HUES48 (cell line): ENCODE data around the gene AFAP1.

Source experiments
- H3K27ac ChIP-seq: one replicate; pipeline ENCODE4 v1.7.0; 2013; ENCODE audit warnings: low read depth, low read length, inconsistent platforms
- H3K27me3 ChIP-seq: 2 replicates; pipeline ENCODE4 v1.6.1; 2013; ENCODE audit warnings: mild to moderate bottlenecking, low read length; ENCODE audit not compliant: control insufficient read depth, insufficient read depth
- H3K36me3 ChIP-seq: 2 replicates; pipeline ENCODE4 v1.6.1; 2013; ENCODE audit warnings: low read length; ENCODE audit not compliant: control insufficient read depth, insufficient read depth
- H3K4me1 ChIP-seq: 2 replicates; pipeline ENCODE4 v1.6.1; 2013; ENCODE audit warnings: mild to moderate bottlenecking, low read length; ENCODE audit not compliant: control insufficient read depth, insufficient read depth
- H3K4me3 ChIP-seq: 2 replicates; pipeline ENCODE4 v1.5.1; 2013; ENCODE audit warnings: mild to moderate bottlenecking, low read depth, low read length
- H3K9ac ChIP-seq: 2 replicates; pipeline ENCODE4 v1.6.1; 2013; ENCODE audit warnings: mild to moderate bottlenecking, low read depth, low read length, moderate library complexity
- H3K9me3 ChIP-seq: 2 replicates; pipeline ENCODE4 v1.6.1; 2013; ENCODE audit warnings: low read length; ENCODE audit not compliant: control insufficient read depth, insufficient read depth

Gene AFAP1

DNA sequence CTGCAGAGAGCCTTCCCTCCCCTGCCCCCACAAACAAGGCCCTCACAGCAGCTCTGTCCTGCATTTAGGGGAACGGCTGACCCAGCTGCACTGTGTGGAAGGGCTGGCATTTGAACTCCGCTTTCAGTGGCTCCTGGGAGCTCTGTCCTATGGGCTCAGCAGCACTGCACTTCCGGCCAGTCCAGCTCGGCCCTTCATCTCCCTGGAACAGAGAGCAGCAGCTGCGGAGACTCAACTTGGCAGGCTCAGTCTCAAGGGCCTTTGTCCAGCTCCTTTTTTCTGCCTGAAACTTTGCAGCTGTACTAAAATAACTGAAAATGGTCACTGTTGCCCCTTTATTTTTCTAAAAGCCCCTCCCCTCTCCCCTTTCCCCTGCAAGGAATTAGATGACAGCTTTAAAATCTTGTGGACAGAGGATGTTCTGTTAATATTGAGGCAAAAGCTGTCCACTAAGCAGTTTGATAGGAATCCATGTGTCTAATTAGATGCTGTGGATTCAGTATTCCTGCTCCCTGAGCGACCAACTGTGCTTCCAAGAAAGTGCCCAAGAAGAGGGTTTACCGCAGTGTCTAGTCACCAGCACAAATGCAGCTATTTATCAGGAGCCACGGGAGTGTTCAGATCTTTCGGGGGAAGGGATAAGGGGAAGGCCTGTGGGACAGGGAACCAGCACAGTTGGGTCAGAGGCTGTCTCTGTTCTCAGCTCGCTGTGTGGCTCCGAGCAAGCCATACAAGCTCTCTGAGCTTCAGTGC lies 133.1 kb downstream of the AFAP1 start:
- H3K9ac ChIP-seq = no peak overlapping the region
- H3K9me3 ChIP-seq = no peaks in the 10 kb centered on the region
- peak overlapping the region; percentile 57 for H3K27ac ChIP-seq
- no peaks in the 10 kb centered on the region; the same call in 1 of the 2 replicates for H3K36me3 ChIP-seq
- no peak overlapping the region for H3K4me3 ChIP-seq
- H3K27me3 ChIP-seq = no peaks in the 10 kb centered on the region
- peaks cover 34% of the 10 kb centered on the region for H3K4me1 ChIP-seq

DNA sequence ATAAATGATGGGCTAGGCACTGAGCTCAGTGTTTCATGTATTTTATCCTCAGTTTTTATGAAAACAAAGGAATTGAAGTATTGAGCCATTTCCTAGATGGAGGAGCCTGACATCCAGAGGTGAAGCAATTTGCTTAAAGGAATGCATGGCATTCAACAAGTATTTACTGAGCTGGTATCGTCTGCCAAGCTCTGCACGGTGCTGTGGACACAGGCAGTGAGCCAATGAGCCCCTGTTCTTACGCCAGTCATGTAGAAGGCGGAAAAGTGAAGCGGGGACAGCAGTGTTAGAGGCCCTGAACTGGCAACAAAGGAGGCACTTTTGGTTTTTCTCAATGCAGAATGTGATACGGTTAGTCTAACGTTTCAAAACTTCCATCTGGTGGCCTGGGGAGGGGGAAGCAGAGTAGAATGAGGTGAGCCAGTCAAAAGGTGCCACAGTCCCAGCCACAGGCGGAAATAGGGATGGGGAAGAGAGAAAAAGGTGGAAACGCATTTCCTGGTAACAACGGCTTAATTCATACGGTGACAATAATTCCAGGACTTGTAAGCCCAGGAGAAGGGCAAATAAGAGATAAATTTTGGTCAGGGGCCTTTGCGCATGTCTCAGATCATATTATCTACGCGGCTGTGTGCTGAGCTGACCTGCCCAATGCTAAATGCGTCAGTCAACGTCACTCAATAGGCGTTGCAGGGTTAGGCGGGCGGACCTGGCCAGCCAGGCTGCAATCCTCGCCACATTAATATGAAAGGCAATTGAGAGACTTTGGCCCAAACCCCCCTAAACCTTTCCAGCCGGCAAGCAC lies 133.9 kb downstream of the AFAP1 start:
- no peaks in the 10 kb centered on the region for H3K9me3 ChIP-seq
- H3K9ac ChIP-seq = peak overlapping the region; percentile 6; the same call in 1 of the 2 replicates
- H3K36me3 ChIP-seq = no peaks in the 10 kb centered on the region; the same call in 1 of the 2 replicates
- H3K4me1 ChIP-seq = peaks cover 34% of the 10 kb centered on the region
- no peak overlapping the region for H3K4me3 ChIP-seq
- peak overlapping the region; percentile 43 for H3K27ac ChIP-seq
- H3K27me3 ChIP-seq = no peaks in the 10 kb centered on the region

DNA sequence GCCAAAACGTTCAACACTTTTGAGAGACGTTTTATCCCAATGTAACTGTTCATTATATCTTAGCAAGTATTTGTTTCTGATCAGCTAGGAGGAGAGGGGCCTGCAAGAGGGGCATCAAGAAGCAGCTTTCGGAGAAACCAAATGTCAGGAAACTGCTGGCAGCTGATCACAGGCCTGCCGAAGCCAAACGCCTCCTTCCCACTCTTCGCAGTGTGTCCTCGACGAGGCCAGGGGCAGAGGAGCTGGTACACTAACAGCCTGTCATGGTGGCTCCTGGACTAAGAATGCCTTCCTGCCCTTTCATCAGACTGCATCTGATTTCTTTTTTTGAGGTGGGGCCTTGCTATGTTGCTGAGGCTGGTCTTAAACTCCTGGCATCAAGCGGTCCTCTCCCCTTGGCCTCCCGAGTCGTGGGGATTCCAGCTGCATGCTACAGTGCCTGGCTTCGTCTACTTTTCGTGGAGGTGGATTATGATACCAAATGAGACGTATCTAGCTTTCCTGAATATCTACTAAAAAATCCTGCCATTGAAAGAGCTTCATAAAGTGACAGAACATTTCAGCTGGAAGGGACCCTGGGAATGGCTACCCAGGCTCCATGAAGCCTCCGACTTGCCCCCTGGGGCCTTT lies 134.8 kb downstream of the AFAP1 start:
- Histone ChIP-seq H3K4me3 (no peak overlapping the region), H3K9me3 (no peaks in the 10 kb centered on the region), H3K27ac (no peak overlapping the region), H3K27me3 (no peaks in the 10 kb centered on the region), H3K36me3 (peaks cover 5% of the 10 kb centered on the region), H3K9ac (no peak overlapping the region), H3K4me1 (peaks cover 34% of the 10 kb centered on the region)

DNA sequence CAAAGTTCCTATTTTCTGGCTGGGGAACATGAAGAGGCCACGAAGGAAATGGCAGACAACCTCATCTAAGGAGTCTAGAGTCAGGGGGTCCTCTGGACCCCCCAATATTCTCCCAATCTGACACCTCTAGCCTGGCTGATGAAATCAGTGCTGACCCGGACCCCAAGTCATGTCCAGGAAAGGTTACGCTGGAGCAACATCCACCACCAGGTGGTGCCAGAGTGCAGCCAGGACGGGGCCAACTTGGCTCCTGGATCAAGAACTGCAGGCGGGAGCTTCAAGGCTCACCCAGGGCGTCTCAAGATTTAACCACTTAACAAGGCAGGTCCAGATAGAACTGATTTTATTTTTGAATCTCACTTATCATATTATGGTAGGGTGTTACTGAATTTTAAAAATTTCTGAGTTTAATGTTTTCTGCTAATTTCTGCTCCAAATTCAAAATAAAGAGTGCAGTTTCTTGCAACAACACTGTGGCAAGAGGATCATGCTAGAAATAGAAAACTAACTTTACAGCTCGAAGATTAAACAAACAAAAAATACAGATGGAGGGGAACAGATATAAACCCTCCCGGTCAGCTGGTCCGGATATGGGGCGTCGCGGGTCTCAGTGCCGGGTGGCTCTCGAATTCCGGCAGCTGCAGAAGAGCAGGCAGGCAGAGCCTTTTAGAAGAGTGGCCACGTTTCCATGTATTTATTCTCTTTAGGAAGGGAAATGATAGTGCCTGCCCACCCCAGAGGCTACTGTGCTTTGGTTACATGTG lies 135.5 kb downstream of the AFAP1 start:
- H3K9ac ChIP-seq = peak overlapping the region; percentile 9; the same call in 1 of the 2 replicates
- H3K4me3 ChIP-seq = no peak overlapping the region
- peaks cover 12% of the 10 kb centered on the region for H3K36me3 ChIP-seq
- no peak overlapping the region for H3K27ac ChIP-seq
- H3K27me3 ChIP-seq = no peaks in the 10 kb centered on the region
- no peaks in the 10 kb centered on the region for H3K9me3 ChIP-seq
- peaks cover 34% of the 10 kb centered on the region for H3K4me1 ChIP-seq

DNA sequence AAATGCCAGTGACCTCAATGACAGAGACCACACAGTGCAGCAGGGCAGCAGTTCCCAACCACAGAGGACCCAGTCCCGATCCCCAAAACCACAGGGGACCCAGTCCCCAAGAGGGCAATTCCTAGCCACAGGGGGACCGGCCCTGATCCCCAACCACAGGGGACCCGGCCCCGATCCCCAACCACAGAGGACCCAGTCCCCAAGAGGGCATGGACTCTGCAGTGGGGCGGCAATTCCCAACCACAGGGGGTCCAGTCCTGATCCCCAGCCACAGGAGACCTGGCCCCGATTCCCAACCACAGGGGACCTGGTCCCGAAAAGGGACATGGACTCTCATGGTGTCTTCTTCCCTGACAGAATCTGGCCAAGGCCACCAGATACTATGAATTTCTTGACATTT lies 136.3 kb downstream of the AFAP1 start:
- Histone ChIP-seq H3K4me3 (no peak overlapping the region), H3K9ac (no peak overlapping the region; the same call in 1 of the 2 replicates), H3K4me1 (peaks cover 34% of the 10 kb centered on the region), H3K27ac (no peak overlapping the region), H3K27me3 (no peaks in the 10 kb centered on the region), H3K36me3 (peaks cover 20% of the 10 kb centered on the region), H3K9me3 (no peaks in the 10 kb centered on the region)

DNA sequence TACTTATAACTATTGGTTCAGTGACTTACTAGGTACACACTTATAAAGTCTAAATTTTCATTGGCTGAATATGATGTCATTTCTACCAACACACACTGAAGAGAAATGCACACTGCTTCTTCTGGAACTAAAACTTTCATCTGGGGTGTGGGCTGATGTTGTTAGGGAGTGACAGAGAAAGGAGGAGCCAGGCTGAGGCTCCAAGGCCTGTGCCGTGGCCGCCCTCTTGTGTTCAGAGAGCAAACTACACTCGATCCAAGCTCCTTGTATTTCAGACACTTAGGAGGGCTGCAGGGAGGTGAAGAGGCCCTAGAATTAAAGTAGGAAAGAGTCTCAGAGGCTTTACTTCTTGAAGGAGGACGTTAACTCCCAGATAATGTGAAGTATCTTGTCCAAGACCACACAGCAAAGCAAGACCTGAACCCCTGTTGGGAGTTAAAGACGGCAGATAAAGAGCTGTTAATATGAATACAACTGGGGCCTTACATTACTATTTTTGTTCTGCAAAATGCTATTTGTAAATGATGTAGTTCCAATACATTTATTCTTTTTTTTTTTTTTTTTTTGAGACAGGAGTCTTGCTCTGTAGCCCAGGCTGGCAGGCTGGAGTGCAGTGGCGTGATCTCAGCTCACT lies 137.5 kb downstream of the AFAP1 start:
- no peaks in the 10 kb centered on the region for H3K27me3 ChIP-seq

DNA sequence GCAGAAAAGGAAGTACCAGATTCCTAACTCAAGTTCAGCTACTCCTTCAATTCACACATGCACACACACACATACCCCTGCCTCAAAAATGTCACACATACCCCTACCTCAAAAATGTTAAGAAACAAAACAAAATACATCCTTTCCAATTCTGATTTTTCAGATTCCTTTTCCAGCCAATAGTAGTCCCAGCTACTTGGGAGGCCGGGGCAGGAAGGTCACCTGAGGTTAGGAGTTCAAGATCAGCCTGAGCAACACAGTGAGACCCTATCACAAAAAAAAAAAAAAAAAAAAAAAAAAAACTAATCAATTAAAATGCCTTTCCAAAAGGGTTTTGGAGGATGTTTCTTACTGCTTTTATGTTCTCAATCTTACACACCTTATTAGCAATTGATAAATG lies 138.0 kb downstream of the AFAP1 start:
- Histone ChIP-seq H3K27ac (no peak overlapping the region), H3K36me3 (peaks cover 29% of the 10 kb centered on the region), H3K4me3 (no peak overlapping the region)

More for the DNA sequence above, 137.5 kb downstream of the AFAP1 start:
- Histone ChIP-seq H3K36me3 (peaks cover 28% of the 10 kb centered on the region), H3K27ac (no peak overlapping the region), H3K9ac (no peak overlapping the region), H3K4me3 (no peak overlapping the region), H3K9me3 (no peaks in the 10 kb centered on the region), H3K4me1 (peaks cover 27% of the 10 kb centered on the region)

DNA sequence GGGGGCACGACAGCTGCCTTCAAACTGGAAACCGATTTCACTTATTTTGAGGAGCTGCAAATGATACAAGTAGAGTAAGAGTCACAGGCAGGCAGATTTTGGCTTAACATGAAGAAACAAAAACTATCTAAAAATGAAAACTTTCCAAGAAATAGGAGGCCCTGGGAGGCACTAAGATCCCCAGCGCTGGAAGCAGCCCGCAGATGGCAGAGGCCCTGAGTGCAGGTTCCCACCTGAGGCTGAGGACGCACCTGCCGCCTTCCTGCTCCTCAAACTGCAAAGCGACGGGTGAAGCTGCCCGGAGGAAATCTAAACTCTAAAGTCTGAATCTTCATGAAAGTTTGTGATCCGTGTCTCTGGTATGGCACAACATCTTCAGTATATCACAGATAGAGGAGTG lies 138.7 kb downstream of the AFAP1 start:
- Histone ChIP-seq H3K27ac (no peak overlapping the region), H3K36me3 (peaks cover 29% of the 10 kb centered on the region), H3K9me3 (no peaks in the 10 kb centered on the region), H3K4me3 (no peak overlapping the region), H3K9ac (no peak overlapping the region), H3K4me1 (peaks cover 15% of the 10 kb centered on the region), H3K27me3 (no peaks in the 10 kb centered on the region)

More for the DNA sequence above, 138.0 kb downstream of the AFAP1 start:
- Histone ChIP-seq H3K27me3 (no peaks in the 10 kb centered on the region), H3K9me3 (no peaks in the 10 kb centered on the region), H3K9ac (no peak overlapping the region), H3K4me1 (peaks cover 21% of the 10 kb centered on the region)

DNA sequence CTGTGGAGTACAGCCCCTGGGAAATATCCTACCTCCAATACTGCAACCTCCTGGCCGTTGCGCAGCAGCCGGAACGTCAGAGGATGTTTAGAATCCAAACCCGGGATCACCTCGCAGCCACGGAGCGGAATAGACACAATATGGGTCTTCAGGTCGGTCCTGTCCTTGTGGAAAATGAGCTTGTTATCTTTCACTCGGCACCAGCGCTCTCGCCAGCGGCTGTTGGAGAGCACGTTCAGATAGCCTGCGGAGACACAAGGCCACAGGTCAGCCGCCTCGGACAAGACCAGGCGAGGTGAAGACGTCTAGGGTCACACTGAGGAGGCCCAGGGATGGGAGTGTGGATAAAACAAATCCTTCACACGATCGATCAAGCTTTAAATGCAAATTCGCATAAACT lies 139.3 kb downstream of the AFAP1 start:
- H3K9me3 ChIP-seq = no peaks in the 10 kb centered on the region
- no peak overlapping the region for H3K27ac ChIP-seq
- H3K4me3 ChIP-seq = no peak overlapping the region
- H3K9ac ChIP-seq = no peak overlapping the region
- H3K36me3 ChIP-seq = peaks cover 32% of the 10 kb centered on the region
- H3K4me1 ChIP-seq = peaks cover 9% of the 10 kb centered on the region
- no peaks in the 10 kb centered on the region for H3K27me3 ChIP-seq

DNA sequence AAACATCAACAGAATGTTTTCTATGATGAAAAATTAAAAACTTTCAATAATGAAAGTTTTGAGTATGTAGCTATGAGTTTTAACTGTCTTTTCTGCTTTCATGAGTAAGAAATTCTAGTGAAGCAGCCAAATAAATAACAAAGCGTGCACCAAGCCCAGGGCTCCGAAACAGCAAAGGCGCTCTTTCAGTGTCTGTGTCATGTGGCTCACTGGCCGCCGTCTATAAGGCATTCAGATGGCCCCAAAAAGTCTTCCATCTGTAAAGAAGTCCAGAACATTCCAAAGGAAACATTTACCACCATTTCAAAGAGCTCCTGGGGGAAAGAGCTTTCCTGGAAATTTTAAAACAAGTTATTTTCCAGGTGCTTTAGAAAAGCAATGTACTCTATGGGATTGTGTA lies 139.9 kb downstream of the AFAP1 start:
- 0 out of 2 replicates have a peak, but pooled peaks cover 6% of the 10 kb centered on the region for H3K4me1 ChIP-seq
- H3K27ac ChIP-seq = no peak overlapping the region
- no peaks in the 10 kb centered on the region for H3K9me3 ChIP-seq
- peaks cover 32% of the 10 kb centered on the region for H3K36me3 ChIP-seq
- H3K9ac ChIP-seq = no peak overlapping the region
- H3K4me3 ChIP-seq = no peak overlapping the region
- H3K27me3 ChIP-seq = no peaks in the 10 kb centered on the region
